ENCODE results near the gene KAZN.
A peak's percentile ranks its signal among the peaks of the same experiment; 100 is the strongest.

KAZN gene

DNA sequence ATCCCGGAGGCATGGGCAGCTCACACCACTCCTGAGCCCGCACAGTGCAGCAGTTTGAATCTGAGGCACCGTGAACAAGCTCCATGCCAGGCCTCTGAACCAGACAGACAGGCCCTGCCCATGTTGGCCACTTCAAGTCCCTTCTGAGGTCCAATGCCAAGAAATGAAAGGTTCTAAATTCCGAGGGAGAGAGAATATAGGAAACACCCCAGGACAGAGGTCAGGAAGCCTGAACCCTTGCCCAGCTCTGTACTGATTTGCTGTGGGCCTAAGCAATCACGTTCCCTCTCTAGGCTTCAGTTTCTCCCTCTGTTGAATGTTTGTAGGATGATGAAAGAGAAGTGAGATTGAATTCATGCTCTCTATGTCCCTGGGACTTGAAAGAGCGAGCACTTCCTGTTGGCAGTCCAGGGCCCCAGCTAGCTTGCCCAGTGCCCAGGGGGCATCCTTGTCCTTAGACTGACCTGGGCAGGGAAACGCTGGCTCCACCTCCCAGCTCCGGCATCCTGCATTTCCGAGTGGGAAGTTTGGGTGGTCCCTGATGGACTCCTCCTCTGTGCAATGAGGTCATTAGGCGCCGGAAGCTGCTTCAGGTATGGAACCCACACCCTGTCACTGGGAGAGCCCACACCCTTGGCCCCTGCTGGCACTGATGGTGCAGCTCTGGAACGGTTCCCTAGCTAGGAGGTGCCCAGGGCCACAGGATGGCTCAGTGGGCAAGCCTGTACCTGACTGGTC, 312.7 kb downstream of the KAZN start:
- Histone ChIP-seq H3K4me1 (ENCODE audit: control insufficient read depth, insufficient read depth, low read length) (no peaks in the 10 kb centered on the region), H3K9me3 (ENCODE audit: control insufficient read depth, insufficient read depth, low read depth, low read length) (no peaks in the 10 kb centered on the region), H3K36me3 (ENCODE audit: control insufficient read depth in 2 of 2, insufficient read depth in 1 of 2, low read length in 2 of 2) (no peaks in the 10 kb centered on the region), H3K4me3 (ENCODE audit: low read depth, low read length) (no peak overlapping the region), H3K27ac (ENCODE audit: extremely low read depth, low read depth, low read length) (no peak overlapping the region)
- ChIA-PET POLR2A (no interaction called here), CTCF (interaction anchor here (0.8 kb wide), 1 partner anchor 116 kb away, joined by 4 read pairs; no protein-coding TSS in a partner anchor)
- TF ChIP-seq ZFHX2 (tag by site-specific recombination; conservative IDR thresholded peaks at IDR 0.05) = 0 out of 2 replicates have a peak, but pooled peaks have one; percentile 16
- TF ChIP-seq YY2 (tag by site-specific recombination; IDR thresholded peaks at IDR 0.05) = no peak
- TF ChIP-seq, protein P1, sequence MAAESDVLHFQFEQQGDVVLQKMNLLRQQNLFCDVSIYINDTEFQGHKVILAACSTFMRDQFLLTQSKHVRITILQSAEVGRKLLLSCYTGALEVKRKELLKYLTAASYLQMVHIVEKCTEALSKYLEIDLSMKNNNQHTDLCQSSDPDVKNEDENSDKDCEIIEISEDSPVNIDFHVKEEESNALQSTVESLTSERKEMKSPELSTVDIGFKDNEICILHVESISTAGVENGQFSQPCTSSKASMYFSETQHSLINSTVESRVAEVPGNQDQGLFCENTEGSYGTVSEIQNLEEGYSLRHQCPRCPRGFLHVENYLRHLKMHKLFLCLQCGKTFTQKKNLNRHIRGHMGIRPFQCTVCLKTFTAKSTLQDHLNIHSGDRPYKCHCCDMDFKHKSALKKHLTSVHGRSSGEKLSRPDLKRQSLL (tag by site-specific recombination; IDR thresholded peaks at IDR 0.05) = 0 out of 2 replicates have a peak, but pooled peaks have one; percentile 9
- TF ChIP-seq, protein P2, sequence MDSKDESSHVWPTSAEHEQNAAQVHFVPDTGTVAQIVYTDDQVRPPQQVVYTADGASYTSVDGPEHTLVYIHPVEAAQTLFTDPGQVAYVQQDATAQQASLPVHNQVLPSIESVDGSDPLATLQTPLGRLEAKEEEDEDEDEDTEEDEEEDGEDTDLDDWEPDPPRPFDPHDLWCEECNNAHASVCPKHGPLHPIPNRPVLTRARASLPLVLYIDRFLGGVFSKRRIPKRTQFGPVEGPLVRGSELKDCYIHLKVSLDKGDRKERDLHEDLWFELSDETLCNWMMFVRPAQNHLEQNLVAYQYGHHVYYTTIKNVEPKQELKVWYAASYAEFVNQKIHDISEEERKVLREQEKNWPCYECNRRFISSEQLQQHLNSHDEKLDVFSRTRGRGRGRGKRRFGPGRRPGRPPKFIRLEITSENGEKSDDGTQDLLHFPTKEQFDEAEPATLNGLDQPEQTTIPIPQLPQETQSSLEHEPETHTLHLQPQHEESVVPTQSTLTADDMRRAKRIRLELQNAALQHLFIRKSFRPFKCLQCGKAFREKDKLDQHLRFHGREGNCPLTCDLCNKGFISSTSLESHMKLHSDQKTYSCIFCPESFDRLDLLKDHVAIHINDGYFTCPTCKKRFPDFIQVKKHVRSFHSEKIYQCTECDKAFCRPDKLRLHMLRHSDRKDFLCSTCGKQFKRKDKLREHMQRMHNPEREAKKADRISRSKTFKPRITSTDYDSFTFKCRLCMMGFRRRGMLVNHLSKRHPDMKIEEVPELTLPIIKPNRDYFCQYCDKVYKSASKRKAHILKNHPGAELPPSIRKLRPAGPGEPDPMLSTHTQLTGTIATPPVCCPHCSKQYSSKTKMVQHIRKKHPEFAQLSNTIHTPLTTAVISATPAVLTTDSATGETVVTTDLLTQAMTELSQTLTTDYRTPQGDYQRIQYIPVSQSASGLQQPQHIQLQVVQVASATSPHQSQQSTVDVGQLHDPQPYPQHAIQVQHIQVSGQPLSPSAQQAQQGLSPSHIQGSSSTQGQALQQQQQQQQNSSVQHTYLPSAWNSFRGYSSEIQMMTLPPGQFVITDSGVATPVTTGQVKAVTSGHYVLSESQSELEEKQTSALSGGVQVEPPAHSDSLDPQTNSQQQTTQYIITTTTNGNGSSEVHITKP (tag by site-specific recombination; IDR thresholded peaks at IDR 0.05) = 0 out of 2 replicates have a peak, but pooled peaks have one; percentile 35
- TF ChIP-seq KLF1 (tag by site-specific recombination; IDR thresholded peaks at IDR 0.05) = peak; percentile 51

DNA sequence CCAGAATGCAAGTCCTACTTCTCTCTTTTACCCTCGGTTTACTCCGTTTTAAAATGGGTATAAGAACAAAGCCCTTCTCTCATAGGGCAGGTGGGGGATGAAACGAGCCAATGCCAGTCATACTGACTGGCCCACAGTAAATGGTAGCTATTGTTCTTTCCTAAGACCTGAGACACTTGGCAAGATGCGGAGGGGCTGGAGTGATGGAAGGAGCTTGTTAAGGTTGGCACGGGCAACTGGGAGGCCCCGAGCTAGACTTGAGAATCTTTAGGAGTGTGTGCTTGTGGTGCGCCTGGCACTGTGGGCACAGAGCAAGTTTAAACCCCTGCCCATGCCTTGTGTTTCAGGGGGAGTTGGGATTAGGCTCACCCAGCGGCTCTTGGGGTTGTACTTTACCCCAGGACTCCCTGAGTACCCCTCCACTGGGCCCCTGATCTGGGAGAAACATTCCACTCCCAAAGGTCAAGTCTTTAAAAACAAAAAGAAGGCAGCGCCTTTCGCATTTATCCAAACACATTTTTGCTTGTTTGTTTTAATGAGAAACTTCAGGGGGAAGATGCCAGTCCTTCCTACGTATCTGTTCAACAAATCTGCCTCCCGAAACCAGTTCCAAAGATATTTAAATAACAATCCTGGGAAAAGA, 314.5 kb downstream of the KAZN start:
- ChIA-PET POLR2A (no interaction called here), CTCF (interaction anchor here (0.8 kb wide), 1 partner anchor 93 kb away, joined by 3 read pairs; no protein-coding TSS in a partner anchor)
- no peak for TF ChIP-seq ZNF48 (tag by site-specific recombination; IDR thresholded peaks at IDR 0.05)
- TF ChIP-seq, protein P3, sequence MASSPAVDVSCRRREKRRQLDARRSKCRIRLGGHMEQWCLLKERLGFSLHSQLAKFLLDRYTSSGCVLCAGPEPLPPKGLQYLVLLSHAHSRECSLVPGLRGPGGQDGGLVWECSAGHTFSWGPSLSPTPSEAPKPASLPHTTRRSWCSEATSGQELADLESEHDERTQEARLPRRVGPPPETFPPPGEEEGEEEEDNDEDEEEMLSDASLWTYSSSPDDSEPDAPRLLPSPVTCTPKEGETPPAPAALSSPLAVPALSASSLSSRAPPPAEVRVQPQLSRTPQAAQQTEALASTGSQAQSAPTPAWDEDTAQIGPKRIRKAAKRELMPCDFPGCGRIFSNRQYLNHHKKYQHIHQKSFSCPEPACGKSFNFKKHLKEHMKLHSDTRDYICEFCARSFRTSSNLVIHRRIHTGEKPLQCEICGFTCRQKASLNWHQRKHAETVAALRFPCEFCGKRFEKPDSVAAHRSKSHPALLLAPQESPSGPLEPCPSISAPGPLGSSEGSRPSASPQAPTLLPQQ (tag by site-specific recombination; IDR thresholded peaks at IDR 0.05) = no peak
- TF ChIP-seq ZBTB21 (tag by site-specific recombination; IDR thresholded peaks at IDR 0.05) = no peak
- no peak for TF ChIP-seq KLF1 (tag by site-specific recombination; IDR thresholded peaks at IDR 0.05)
- TF ChIP-seq ZNF777 (tag by site-specific recombination; IDR thresholded peaks at IDR 0.05; ENCODE audit: borderline replicate concordance) = no peak
- TF ChIP-seq ZNF211 (tag by site-specific recombination; IDR thresholded peaks at IDR 0.05; ENCODE audit: low read depth) = no peak
- no peak for TF ChIP-seq ZNF404 (tag by site-specific recombination; IDR thresholded peaks at IDR 0.05)
- TF ChIP-seq, protein P4, sequence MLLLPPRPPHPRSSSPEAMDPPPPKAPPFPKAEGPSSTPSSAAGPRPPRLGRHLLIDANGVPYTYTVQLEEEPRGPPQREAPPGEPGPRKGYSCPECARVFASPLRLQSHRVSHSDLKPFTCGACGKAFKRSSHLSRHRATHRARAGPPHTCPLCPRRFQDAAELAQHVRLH (tag by site-specific recombination; IDR thresholded peaks at IDR 0.05) = no peak
- TF ChIP-seq ZNF670 (tag by site-specific recombination; IDR thresholded peaks at IDR 0.05; ENCODE audit: low read depth) = no peak
- no peak for TF ChIP-seq ZNF184 (tag by site-specific recombination; IDR thresholded peaks at IDR 0.05)
- TF ChIP-seq ZNF16 (tag by site-specific recombination; IDR thresholded peaks at IDR 0.05; ENCODE audit: low read depth) = no peak
- no peak for TF ChIP-seq ZNF792 (tag by site-specific recombination; IDR thresholded peaks at IDR 0.05)
- TF ChIP-seq ZNF654 (tag by site-specific recombination; IDR thresholded peaks at IDR 0.05; ENCODE audit: low read depth) = no peak
- TF ChIP-seq, protein P5, sequence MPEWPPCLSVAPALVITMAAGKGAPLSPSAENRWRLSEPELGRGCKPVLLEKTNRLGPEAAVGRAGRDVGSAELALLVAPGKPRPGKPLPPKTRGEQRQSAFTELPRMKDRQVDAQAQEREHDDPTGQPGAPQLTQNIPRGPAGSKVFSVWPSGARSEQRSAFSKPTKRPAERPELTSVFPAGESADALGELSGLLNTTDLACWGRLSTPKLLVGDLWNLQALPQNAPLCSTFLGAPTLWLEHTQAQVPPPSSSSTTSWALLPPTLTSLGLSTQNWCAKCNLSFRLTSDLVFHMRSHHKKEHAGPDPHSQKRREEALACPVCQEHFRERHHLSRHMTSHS (tag by site-specific recombination; IDR thresholded peaks at IDR 0.05) = no peak
- TF ChIP-seq ZNF530 (tag by site-specific recombination; IDR thresholded peaks at IDR 0.05; ENCODE audit: low read depth) = no peak
- TF ChIP-seq HOXA7 (CRISPR knock-in tag; IDR thresholded peaks at IDR 0.05; ENCODE audit: borderline replicate concordance) = no peak
- no peak for TF ChIP-seq ZNF114 (tag by site-specific recombination; IDR thresholded peaks at IDR 0.05)
- TF ChIP-seq ZNF138 (tag by site-specific recombination; IDR thresholded peaks at IDR 0.05; ENCODE audit: borderline replicate concordance) = no peak
- TF ChIP-seq ZNF423 (tag by site-specific recombination; IDR thresholded peaks at IDR 0.05) = no peak
- no peak for TF ChIP-seq ZNF19 (tag by site-specific recombination; IDR thresholded peaks at IDR 0.05; ENCODE audit: low read depth)
- Histone ChIP-seq H3K36me3 (ENCODE audit: control insufficient read depth in 2 of 2, insufficient read depth in 1 of 2, low read length in 2 of 2) (no peaks in the 10 kb centered on the region), H3K27ac (ENCODE audit: extremely low read depth, low read depth, low read length) (no peak overlapping the region), H3K4me1 (ENCODE audit: control insufficient read depth, insufficient read depth, low read length) (no peaks in the 10 kb centered on the region), H3K9me3 (ENCODE audit: control insufficient read depth, insufficient read depth, low read depth, low read length) (no peaks in the 10 kb centered on the region), H3K4me3 (ENCODE audit: low read depth, low read length) (no peak overlapping the region)

All from HEK293 (cell line).